Smooth muscle cell (in vitro differentiated cells): ENCODE data around the gene PARS2. TPM values are rescaled to one million over a fixed set of nuclear protein-coding genes. Genes with fewer than 3 reads are reported as not detected.

ENCODE experiments used
- DNase-seq: peaks from one replicate; lab custom pipeline; 2025; ENCODE audit not compliant: unreplicated experiment; lab: John Stamatoyannopoulos, UW
- H2AFZ ChIP-seq: fragments of 200-600 bp; sonication (generic); 2 replicates; pipeline ENCODE4 v1.6.0; 2016; ENCODE audit warnings: antibody characterized with exemption, low read depth, mild to moderate bottlenecking
- H3F3A ChIP-seq: fragments of 200-600 bp; sonication (generic); 2 replicates; pipeline ENCODE4 v1.6.0; 2017; ENCODE audit warnings: antibody characterized with exemption, low read depth
- H3K27ac ChIP-seq: fragments of 200-600 bp; sonication (generic); 2 replicates; pipeline ENCODE4 v1.5.1; 2016; ENCODE audit warnings: low read depth, mild to moderate bottlenecking
- H3K27me3 ChIP-seq: fragments of 200-600 bp; sonication (generic); 2 replicates; pipeline ENCODE4 v1.6.1; 2016; ENCODE audit warnings: low read depth, mild to moderate bottlenecking
- H3K36me3 ChIP-seq: fragments of 200-600 bp; sonication (generic); 2 replicates; pipeline ENCODE4 v1.5.1; 2016; ENCODE audit warnings: low read depth
- H3K4me1 ChIP-seq: fragments of 200-600 bp; sonication (generic); 2 replicates; pipeline ENCODE4 v1.5.1; 2016; ENCODE audit warnings: low read depth
- H3K4me2 ChIP-seq: fragments of 200-600 bp; sonication (generic); 2 replicates; pipeline ENCODE4 v1.6.0; 2016; ENCODE audit warnings: mild to moderate bottlenecking
- H3K4me3 ChIP-seq: fragments of 200-600 bp; sonication (generic); 2 replicates; pipeline ENCODE4 v1.5.1; 2016; ENCODE audit warnings: mild to moderate bottlenecking
- H3K79me2 ChIP-seq: fragments of 200-600 bp; sonication (generic); 2 replicates; pipeline ENCODE4 v1.6.0; 2016; ENCODE audit warnings: low read depth, mild to moderate bottlenecking
- H3K9ac ChIP-seq: fragments of 200-600 bp; sonication (generic); 2 replicates; pipeline ENCODE4 v1.6.0; 2016; ENCODE audit warnings: low read depth
- H3K9me3 ChIP-seq: fragments of 200-600 bp; sonication (generic); replicated peaks from 2 replicates; pipeline ENCODE4 v1.5.1; 2016; ENCODE audit warnings: low read depth
- H4K20me1 ChIP-seq: fragments of 200-600 bp; sonication (generic); 2 replicates; pipeline ENCODE4 v1.6.0; 2016; ENCODE audit warnings: low read depth
- WGBS: methylation state at CpG from one replicate; pipeline ENCODE4 v1.1.7; 2016; ENCODE audit warnings: low lambda C conversion rate; 5-methylcytosine and 5-hydroxymethylcytosine counted together
- polyA plus RNA-seq: library from polyadenylated mRNA; unstranded; fragments of >200 nt; fragmentation: Nextera tagmentation; extraction: Ambion mirVana; gene quantifications from 2 replicates; pipeline ENCODE4 v1.2.1, GENCODE V29; 2016
- total RNA-seq: library from RNA; depleted of rRNA; stranded (reverse); fragments of >200 nt; gene quantifications from 2 replicates; pipeline ENCODE4 v1.2.3, GENCODE V29; 2014
- TF ChIP-seq, protein P1 (sequence below): fragments of 200-600 bp; sonication (generic); IDR thresholded peaks from 2 replicates; pipeline ENCODE4 v1.5.1; 2017; ENCODE audit warnings: borderline replicate concordance, mild to moderate bottlenecking, antibody characterized with exemption; ENCODE audit not compliant: insufficient read depth, poor library complexity, severe bottlenecking

PARS2 gene
- total and polyA plus RNA-seq, 2 experiments from 2014 or later: 1.7 to 5.7 TPM

DNA sequence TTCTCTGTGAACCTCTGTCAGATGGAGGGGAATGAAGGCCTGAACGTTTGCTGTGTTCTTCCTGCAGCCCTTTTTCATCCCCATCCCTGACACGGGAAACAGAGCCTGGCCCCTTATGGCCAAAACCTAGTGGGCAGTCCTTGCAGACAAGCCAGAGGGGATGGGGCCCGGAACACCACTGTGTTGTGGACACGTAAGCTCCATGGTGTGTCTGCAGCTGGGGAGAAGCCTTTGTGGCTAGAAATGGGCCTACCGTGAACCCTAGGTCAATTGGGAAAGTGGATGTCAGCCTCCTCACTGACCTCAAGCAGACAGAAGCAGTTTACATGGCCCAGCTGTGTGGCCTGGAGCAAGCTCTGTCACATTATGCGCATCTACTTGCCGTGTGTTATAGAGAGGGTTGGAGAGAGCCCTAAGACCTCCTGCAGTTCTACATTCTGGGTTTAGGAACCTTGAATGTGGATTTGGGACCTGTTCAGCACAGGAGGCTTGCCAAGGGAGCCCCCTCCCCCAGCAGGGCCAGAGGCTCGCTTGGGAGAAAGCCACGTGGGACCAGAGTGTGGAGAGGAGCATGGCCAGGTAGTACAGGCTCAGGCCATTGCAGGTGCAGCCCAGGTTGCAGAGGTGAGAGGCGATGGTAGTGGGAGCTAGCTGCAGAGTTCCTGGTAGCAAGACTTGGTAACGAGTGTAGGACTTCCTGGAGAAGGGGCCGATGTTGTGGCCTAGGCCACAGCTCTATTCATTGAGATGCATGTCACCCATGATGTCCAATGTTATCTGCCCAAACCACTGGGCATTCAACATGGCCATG is 20.7 kb downstream of the PARS2 start:
- Histone ChIP-seq H3K36me3 (no peaks in the 10 kb centered on the region), H3K4me3 (no peak overlapping the region), H3K27ac (no peak overlapping the region), H3K79me2 (no peaks in the 10 kb centered on the region), H4K20me1 (no peaks in the 10 kb centered on the region), H3F3A (no peaks in the 10 kb centered on the region), H3K4me1 (no peaks in the 10 kb centered on the region), H3K9ac (no peak overlapping the region), H2AFZ (no peak overlapping the region), H3K27me3 (no peaks in the 10 kb centered on the region), H3K4me2 (no peak overlapping the region), H3K9me3 (no peaks in the 10 kb centered on the region)
- 91% methylated on average over 12 of the region's 12 CpGs for WGBS
- TF ChIP-seq, protein P1, sequence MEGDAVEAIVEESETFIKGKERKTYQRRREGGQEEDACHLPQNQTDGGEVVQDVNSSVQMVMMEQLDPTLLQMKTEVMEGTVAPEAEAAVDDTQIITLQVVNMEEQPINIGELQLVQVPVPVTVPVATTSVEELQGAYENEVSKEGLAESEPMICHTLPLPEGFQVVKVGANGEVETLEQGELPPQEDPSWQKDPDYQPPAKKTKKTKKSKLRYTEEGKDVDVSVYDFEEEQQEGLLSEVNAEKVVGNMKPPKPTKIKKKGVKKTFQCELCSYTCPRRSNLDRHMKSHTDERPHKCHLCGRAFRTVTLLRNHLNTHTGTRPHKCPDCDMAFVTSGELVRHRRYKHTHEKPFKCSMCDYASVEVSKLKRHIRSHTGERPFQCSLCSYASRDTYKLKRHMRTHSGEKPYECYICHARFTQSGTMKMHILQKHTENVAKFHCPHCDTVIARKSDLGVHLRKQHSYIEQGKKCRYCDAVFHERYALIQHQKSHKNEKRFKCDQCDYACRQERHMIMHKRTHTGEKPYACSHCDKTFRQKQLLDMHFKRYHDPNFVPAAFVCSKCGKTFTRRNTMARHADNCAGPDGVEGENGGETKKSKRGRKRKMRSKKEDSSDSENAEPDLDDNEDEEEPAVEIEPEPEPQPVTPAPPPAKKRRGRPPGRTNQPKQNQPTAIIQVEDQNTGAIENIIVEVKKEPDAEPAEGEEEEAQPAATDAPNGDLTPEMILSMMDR: no peak
- DNase-seq: no peak

DNA sequence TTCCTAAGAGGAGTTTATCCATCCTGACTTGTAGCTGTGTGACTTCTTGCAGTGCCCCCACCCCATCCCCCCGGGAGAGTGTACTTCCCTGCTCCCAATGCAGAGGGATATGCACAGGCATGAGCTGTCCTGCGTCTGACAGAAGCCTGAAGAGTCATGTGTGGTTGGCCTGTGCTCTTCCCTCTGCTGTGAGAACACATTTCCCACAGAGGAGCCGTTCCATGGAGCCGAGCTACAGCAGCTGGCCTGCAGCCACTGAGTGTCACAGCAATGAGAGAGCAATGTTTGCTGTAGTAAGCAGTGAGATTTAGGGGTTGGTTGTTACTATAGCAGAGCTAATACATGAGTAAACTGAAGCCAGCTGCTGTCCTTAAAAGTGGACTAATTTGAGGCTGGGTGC is 22.0 kb downstream of the PARS2 start:
- H3K4me3 ChIP-seq: no peak overlapping the region
- H3K4me1 ChIP-seq: no peaks in the 10 kb centered on the region
- H2AFZ ChIP-seq: no peak overlapping the region
- H3K36me3 ChIP-seq: no peaks in the 10 kb centered on the region
- H3K4me2 ChIP-seq: no peak overlapping the region
- no peak overlapping the region for H3K27ac ChIP-seq
- H4K20me1 ChIP-seq: no peaks in the 10 kb centered on the region
- H3K79me2 ChIP-seq: no peaks in the 10 kb centered on the region
- H3F3A ChIP-seq: no peaks in the 10 kb centered on the region
- WGBS: 95% methylated on average over 4 of the region's 4 CpGs
- TF ChIP-seq, protein P1: no peak
- no peak for DNase-seq
- H3K9ac ChIP-seq: no peak overlapping the region
- no peaks in the 10 kb centered on the region for H3K9me3 ChIP-seq
- H3K27me3 ChIP-seq: no peaks in the 10 kb centered on the region

- H4K20me1 ChIP-seq: no peaks in the 10 kb centered on the region
- H3K9ac ChIP-seq: no peak overlapping the region
- no peaks in the 10 kb centered on the region for H3K4me1 ChIP-seq
- TF ChIP-seq, protein P1: no peak
- H3K4me2 ChIP-seq: no peak overlapping the region
- H2AFZ ChIP-seq: no peak overlapping the region
- H3K27ac ChIP-seq: no peak overlapping the region
- no peak overlapping the region for H3K4me3 ChIP-seq
- WGBS: 95% methylated on average over 4 of the region's 4 CpGs
- H3K9me3 ChIP-seq: no peaks in the 10 kb centered on the region
- no peaks in the 10 kb centered on the region for H3K36me3 ChIP-seq
- DNase-seq: no peak
- H3K27me3 ChIP-seq: no peaks in the 10 kb centered on the region
- H3F3A ChIP-seq: no peaks in the 10 kb centered on the region
- H3K79me2 ChIP-seq: no peaks in the 10 kb centered on the region
Observed at GRCh38 chr1:54741531-54741930, 22.8 kb downstream of the PARS2 start.

DNA sequence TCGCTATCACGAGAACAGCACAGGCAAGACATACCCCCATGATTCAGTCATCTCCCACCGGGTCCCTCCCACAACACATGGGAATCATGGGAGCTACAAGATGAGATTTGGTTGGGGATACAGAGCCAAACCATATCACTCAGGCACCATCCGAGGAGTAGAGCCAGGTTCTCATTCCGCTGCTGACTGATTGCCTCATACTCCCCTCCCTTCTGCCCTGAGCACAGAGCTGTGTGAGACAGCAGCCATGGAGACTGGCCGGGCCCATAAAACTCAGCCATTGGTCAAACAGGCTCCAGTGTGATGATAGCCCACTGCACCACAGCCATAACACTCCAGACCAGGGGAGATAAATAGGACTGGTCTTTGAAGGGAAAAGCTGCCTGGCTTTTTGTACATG is 26.1 kb downstream of the PARS2 start:
- WGBS: 92% methylated on average over 6 of the region's 6 CpGs
- Histone ChIP-seq H3K9me3 (no peaks in the 10 kb centered on the region), H3K27me3 (no peaks in the 10 kb centered on the region), H4K20me1 (no peaks in the 10 kb centered on the region), H3F3A (no peaks in the 10 kb centered on the region), H3K4me3 (no peak overlapping the region), H3K79me2 (no peaks in the 10 kb centered on the region), H3K9ac (no peak overlapping the region), H3K27ac (no peak overlapping the region), H2AFZ (no peak overlapping the region), H3K4me1 (no peaks in the 10 kb centered on the region), H3K4me2 (no peak overlapping the region), H3K36me3 (peaks cover 6% of the 10 kb centered on the region)
- no peak for DNase-seq
- TF ChIP-seq, protein P1: no peak
